CD4-positive, alpha-beta T cell treated with Interleukin-6 for 4 hours (primary cell): ENCODE results near the gene ASTN2.
"Not testable (repeated sequence)": the region's sequence is repeated elsewhere in the genome, so short reads cannot be mapped to it uniquely, and the experiment has no call there.

Experiments
- DNase-seq: peaks from one replicate; pipeline ENCODE4 v3.0.0-alpha.2; 2020; ENCODE audit warnings: mixed read lengths

ASTN2 gene

DNA sequence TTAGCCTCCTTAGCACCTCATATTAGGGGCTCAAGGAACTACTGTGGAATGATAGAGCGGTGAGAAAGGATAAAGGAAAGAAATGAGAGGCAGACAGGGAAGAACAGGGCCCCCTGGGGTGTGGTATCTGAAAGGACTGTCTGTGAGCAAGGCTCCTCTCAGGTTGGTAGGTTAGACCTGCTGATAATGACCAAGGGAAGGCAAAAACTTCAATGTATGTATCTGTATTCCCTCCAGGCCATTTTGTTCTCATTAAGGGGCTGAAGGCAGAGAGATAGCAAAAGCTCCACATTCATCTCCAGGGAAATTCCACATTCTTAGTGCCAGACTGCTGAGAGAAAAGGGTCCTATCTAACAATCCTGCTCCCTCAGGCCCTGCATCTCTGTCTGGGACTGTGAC lies 699.1 kb downstream of the ASTN2 start:
- no peak for DNase-seq

DNA sequence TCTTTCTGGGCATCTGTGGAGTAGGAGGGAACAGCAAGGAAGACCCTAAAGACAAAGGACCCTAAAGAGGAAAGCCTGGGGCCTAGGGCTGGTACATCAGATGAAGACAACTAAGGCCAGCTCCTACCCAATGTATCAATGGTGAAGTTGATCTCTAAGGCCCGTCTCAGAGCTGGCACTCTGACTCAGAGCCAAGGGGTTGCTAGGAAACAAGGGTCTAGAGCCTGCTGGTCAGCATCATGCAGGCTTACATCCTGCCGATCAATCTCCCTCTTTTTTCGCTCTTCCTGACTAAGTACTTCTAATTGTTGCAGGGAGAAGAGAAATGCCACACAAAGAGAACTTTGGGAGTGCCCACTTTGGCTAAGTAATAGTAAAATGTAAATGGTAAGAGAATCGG lies 701.6 kb downstream of the ASTN2 start:
- no peak for DNase-seq

DNA sequence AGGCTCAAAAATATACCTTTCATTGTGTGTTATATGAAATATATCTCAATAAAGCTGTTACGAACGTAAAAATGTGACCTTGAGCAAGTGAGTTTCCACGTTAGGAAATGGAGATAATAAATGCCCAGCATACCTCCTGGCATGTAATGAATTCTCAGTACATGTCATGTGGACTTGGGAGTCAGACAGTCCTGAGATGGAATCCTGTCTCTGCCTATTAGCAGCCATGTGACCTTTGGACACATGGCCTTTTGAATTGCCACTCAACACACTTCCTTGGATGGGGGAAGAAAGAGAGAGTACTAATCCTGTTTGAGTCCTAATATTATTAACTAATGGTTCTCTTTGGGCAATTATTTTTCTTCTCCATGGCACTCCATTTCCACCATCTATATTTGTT lies 702.1 kb downstream of the ASTN2 start:
- no peak for DNase-seq

DNA sequence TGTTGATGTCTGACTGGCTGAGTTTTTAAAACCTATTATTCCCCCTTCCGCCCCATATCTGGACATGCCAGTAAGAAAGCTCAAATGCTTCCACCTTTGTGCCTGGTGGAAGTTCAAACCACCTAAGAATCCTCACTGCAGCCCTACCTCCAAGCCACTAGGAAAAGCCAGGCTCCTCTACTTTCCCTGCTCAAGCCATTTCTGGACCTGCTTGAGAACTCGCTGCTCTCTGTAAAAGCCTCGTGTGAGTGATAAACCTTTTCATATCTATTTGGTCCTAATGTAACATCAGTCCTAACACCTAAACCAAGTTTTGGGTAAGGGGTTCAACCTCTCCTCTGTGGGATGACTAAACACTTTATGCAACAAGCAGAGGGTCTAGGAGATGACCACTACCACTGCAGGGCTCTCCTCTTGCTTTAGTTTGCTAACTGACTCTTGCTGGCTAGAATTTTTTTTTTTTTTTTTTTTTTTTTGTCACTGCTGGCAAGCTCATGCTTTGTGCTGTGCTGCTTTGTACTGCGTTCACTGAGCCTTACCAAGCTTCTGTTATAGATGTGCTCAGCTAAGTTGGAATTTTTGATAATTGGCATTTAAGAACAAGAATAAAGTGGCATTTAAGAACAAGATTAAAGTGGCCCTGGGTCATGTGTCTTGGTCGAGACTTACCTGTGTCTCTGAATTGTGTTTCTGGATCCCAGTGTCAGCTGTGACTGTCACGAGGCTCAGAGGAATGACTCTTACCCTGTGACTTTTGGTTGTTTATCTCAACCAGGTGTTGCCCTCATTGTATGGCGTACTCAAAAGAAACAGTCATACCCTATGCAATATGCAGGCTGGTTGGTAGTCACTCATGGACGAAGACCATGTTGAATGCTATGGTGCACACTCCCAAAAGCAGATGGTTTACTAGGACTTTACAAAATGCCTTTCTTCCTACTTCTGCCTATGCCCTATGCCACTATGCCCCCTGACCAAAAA lies 708.3 kb downstream of the ASTN2 start:
- DNase-seq: no peak

DNA sequence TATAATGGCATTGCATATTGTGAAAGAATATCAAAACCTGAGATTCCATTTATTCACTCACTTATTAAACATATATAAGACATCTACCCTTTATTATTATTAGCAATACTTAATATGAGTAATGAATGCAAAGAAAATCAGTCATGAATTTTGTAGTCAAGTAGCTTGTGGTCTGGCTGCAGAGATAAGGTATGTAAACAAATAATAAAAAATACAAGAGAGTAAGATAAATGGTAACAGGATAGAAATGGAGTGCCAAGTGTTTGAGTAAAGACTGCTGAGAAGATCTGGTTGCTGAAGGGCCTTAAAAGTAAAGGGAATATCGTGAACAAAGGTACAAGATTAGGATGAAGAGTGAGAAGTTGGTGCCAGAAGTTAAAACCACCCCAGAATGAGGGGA lies 709.3 kb downstream of the ASTN2 start:
- no peak for DNase-seq

DNA sequence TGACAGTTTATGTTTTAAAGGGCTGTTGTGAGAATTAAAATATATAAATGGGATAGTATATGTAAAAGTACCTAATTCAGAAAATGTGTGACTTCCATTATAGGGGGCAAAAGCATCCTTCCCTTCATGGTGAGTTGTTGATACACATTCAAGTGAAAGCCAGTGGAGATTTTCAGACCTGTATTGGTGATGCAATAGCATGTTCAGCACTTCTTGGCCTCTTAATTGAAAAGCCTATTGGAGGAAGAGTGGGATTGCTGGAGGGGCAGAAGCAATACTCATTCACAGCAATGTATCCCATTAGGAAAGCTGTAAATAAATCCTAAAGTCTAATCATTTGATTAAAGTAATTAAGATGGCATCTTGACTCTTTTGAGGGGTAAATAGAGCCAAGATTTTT lies 710.4 kb downstream of the ASTN2 start:
- no peak for DNase-seq

DNA sequence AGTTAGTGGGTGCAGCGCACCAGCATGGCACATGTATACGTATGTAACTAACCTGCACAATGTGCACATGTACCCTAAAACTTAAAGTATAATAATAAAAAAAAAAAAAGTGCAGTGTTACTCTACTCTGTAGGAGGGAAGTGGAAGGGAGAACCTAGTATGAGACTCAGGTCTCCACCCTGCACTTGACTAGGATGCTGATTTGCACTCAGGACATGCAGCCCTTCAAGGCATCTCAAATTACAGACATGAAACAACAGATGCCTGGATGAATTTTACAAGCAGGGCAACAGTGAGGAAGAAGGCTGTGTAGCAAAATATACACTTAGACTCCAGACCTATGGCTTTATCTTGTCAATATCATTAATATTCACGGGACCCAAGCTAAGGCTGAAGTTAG lies 711.2 kb downstream of the ASTN2 start:
- DNase-seq: no peak

DNA sequence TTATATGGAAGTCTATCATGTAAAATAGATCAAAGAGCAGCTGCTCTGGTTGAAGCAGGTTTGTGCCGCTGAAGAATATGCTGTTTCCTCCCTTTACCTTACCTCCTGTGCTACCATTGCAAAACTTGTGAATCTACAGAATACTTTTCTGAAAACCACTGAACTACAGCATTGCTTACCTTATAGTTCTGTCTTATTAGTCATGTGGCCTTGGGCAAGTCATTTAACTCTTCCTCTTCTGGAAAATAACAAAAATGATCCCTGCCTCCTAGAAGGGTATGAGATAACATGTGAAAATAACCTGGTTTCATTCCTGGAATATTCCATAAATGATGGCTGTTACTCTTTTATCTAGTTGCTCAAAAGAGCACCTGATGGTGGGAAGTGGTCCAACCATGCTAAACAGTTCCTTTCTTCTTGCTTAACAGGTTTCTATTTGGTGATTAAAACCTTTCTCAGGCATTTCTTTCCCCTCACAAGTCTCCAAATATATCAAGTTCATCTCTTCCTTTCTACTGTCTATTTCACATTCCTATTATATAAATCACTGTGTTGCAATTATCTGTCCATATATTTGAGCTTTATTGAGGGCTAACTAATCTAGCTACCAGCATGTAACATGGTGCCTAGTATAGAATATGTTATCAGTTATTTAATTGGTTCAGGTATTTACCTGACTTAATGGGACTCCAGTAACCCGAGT lies 712.8 kb downstream of the ASTN2 start:
- DNase-seq: no peak

DNA sequence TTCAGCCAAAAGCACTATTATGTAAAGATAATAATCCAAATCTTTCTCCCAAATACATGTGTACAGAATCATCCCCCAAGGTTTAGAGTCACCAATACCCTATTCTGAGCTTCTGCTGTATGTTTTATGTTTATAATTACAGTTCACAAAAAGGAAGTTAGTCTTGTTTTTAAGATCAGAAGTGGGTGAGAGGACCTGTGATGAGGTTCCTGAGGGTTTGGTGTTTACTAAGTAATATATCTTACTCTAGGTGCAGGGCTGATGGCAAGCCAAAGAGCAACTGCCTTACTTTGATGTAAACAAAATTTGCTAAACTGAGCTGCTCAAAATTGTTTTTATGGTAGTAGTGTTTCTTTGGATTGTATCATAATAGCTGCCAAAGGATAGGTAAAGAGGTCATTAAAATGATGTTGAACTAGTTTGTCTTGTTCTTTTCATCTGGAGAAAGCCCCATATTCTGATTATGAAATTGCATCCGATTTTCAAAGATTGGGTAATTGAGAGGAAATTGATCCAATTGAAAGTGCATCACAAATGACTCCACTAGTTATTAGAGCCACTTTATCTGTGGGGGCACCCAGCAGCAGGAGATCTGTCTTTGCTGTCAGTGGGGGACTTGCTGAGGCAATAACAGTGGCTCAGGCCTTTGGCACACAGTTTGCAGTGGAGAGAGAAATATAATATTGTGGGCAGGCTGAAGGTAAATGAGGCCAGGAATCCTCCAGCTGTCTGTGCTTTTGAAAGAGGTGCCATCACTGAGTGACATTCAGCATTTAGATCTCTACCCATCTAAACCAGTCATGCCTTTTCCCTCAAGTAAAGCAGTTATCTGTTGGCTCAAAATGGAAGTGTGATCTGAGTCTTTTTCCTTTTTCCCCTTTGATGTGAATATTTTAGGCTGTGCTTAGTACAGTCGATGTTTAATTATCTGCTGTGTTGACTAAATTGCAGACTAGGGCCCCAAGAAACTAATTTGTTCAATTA lies 713.7 kb downstream of the ASTN2 start:
- DNase-seq: no peak

DNA sequence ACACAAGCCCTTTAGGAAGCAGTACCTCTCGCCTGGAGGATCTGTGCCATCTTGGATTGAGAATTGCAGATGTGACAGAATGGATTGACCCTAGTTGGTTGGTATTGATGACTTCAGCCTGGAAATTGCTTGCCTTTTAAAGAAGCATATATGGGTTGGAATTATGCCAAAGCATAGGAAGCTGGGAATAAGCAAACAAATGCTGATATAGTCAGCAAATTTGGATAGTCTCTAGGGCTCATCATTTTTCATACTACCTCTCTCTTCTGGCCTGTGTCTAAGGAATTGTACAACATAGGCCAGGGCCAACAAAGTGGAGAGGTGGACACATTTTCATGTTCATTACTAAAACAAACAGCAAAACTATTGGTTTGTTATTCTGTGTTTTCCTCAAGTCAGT lies 714.6 kb downstream of the ASTN2 start:
- no peak for DNase-seq

DNA sequence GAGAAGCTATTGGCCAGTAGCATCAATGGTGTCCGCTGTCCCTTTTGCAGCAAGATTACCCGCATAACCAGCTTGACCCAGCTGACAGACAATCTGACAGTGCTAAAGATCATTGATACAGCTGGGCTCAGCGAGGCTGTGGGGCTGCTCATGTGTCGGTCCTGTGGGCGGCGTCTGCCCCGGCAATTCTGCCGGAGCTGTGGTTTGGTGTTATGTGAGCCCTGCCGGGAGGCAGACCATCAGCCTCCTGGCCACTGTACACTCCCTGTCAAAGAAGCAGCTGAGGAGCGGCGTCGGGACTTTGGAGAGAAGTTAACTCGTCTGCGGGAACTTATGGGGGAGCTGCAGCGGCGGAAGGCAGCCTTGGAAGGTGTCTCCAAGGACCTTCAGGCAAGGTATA lies 717.0 kb downstream of the ASTN2 start:
- DNase-seq: no peak

DNA sequence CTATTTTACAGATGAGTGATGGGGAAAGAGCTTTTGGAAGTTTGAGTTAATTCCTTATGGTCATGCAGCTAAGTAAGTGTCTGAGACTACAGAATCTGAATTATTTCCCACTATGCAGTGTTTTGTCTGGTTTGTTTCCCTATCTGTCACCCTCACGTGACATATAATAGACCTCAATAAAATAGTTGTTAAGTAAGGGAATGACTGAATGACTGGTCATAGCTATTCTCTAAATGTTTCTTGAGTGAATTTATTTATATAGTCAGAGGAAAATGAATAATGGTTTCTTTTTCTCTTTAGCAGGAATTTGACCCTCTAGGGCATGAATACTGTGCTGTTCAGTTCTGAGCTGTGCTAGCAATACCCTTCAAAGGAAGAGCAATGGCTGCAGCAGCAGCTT lies 717.5 kb downstream of the ASTN2 start:
- no peak for DNase-seq

DNA sequence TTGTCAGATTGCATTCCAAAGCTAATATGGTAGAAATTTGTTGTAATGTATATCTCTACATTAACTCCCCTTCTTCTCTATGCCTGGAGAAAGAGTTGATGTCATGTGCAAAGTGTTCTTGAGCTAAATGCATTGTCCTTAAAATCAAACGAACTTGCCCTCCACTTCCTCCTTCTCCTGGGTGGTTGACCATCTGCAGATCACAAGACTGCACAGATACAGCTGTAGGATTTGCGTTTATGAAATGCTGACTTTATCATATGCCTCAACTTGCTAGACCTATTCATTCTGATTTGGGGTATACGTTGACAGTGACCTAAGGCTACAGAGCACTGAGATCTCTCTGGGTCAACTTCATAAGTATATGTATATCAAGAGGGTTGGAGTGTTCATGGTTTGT lies 719.4 kb downstream of the ASTN2 start:
- no peak for DNase-seq

DNA sequence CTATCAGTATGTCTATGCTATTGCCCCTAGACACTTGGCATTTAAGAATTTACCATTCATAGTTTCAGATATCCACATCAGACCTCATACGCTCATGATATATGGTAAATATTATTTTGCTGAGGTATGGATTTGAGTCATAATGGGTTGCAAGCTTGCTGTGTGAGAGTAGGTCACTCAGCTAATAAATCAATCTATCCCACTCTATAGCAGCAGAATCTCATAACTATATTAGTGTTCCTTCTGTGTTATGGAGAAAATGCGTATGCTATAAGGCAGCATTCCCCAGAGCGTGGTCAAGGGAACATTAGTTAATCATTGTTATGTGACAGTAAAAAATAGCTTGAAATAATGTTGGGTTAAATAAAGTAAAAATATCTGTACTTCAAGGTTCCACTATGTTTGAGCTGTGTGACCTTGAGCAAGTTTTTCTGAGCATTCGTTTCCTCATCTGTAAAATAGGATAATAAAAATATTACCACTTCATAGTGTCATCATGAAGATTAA lies 720.0 kb downstream of the ASTN2 start:
- DNase-seq: no peak

DNA sequence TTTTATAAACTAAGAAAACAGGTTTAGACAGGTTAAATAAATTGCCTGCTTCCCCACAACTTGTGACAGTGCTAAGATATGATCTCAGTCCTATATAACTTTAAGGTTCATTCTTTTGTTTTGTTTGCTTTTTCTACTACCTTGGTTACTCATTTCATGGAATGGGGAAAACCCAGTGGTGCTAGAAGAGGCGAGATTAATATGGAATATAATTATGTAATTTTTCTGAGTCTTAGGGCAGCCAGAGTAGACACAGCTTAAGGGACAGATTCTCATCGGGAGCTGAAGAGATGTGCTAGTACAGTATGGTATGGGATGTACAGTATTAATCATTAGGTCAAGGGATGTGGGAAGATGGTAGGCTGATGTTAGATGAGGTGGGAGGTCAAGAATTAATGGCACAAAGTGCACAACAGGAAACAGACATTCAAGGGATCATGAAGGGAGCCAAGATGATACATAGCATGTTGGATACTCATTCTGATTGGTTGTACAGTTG lies 721.6 kb downstream of the ASTN2 start:
- DNase-seq: no peak

DNA sequence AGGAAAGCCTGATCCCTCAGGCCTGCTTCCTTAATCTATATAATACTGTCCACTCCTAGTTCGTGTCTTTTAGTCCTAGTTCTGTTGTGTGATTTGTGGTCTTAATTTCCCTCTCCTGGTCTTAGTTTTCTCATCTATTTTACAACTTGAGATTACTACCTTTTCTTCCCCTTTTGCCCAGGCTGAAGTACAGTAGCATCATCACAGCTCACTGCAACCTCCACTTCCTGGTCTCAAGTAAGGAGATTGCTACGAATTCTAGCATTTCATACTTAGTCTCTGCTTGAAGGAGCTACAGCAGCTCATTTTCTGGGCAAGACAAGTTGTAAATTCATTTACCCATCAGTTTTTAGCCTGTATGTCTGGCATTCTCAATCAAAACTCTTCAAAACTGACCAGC lies 722.2 kb downstream of the ASTN2 start:
- DNase-seq: no peak

DNA sequence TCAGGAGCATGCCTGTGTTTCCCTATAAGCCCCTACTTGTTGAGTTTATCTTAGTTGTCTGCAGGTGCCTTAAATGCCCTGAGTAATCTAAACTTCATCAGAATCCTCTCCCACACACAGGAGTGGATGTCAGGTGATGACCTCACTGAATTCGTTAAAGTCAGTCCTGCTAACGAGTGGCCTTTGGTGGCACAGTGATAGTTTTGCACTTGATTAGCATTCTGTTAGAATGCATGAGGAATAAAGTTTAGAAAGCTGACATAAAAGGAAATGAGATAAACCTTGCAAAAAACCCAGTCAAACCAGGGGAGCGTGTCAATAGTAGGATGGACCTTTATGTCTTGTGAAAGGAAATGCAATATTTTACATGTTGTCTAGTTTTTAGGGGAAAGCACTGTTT lies 723.2 kb downstream of the ASTN2 start:
- DNase-seq: no peak

DNA sequence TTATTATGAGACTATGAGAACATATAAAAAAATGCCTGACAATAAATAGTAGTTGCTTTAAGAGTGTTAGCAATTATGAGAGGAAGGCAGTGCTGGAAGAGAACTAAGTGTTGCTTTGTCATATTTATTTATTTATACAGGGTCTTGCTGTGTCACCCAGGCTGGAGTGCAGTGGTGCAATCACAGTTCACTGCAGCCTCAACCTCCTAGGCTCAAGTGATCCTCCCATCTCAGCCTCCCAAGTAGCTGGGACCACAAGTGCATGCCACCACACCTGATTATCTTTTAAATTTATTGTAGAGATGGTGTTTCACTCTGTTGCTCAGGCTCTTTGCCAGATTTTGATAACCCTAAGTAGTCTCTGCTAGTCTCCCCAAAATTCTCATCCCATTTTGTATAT lies 724.1 kb downstream of the ASTN2 start:
- not testable (repeated sequence) for DNase-seq

DNA sequence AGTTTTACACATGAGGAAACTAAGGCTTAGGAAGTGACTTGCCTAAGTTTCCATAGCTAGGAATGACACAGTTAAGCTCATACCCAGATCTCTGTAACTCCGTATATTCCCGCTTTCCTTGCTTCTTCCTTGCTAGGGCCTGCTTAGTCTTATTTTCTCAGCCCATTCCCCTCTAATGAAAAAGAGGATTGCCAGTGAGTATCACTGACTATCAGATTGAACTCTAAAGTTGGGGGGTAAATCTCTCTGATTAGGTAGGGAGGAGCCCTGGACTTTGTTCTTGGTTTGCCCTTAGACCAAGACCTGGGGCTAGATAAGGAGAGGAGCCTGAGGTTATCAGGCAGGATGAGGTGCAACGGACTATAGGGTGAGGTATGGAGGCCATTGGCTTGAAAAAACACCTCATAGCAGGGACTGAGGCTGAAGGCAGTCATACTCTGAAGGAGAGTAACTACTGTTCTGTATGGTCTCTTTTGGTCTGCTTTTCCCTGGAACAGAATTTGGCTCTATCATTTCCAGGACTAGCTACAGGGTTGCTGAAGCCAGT lies 725.3 kb downstream of the ASTN2 start:
- DNase-seq: no peak

DNA sequence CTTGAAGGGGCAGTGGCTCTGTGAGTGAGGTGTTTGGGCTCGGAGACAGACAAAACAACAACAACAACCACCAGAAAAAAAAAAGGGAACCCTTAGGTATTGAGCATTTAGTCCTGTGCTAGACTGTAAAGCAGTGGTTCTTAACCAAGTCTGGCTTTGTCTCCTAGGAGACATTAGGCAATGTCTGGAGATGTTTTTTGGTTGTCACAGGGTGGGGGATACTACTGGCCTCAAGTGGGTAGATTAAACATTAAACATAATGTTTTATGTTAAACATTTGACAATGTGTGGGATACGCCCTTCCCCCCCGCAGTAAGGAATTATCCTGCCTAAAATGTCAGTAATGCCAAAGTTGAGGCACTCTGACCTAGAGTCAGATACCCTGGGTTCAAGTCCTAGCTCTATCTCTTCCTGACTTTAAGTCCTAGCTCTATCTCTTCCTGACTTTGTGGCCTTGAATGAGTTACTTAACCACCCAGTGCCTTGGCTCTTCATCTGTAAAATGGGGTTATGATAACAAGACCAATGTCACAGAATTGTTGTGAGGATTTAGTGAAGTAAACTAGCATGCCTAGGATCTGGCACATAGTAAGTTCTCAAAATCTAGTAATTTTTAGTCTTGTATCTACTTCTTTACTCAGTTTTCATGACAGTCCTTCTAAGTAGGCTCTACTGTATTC lies 725.9 kb downstream of the ASTN2 start:
- no peak for DNase-seq

DNA sequence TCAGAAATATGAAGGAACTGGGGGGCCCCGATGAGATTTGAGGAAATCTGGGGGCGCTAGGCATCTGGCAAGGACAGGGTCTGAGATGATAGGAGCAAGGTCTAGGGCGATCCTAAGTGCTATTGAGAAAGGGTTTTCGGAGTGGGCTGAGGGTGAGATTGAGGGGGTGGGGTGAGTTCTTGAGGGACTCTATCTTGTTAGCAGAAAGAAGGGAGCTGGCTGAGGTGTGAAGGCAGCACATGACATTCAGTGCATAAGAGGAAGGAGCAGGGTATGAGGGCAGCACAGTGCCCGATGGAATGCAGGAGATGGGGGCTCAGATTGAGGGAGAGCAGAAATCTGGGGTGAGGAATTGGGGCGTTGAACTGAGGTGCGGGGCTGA lies 727.1 kb downstream of the ASTN2 start:
- DNase-seq: no peak
